Adrenal gland (tissue), 12 donors: Measurements from ENCODE around the gene CCDC73. TPM values are rescaled to one million over a fixed set of nuclear protein-coding genes. Genes with fewer than 3 reads are reported as not detected.
A peak's percentile ranks its signal among the peaks of the same experiment; 100 is the strongest.

Experiments
- DNase-seq, 7 donors: peaks; one replicate each; pipeline ENCODE4 v3.0.0-alpha.2; 2019 to 2020
- H3K27ac ChIP-seq, 5 donors: fragments of 200-600 bp; sonication (generic) in 4 of 5; 1 replicate in 3 of 5; 2 replicates in 2 of 5; pipeline versions ENCODE4 v1.5.1 to v1.8.0; 2016 to 2020; ENCODE audit warnings: mild to moderate bottlenecking in 1 of 5
- H3K27me3 ChIP-seq: fragments of 200-600 bp; 2 replicates; pipeline ENCODE4 v1.8.0; 2021
- H3K36me3 ChIP-seq, 2 donors: fragments of 200-600 bp; replicated peaks in 1 of 2; 1 replicate in 1 of 2; 2 replicates in 1 of 2; pipeline versions ENCODE4 v1.5.1 to v1.8.0; 2018 to 2022
- H3K4me1 ChIP-seq, 2 donors: fragments of 200-600 bp; replicated peaks in 1 of 2; 1 replicate in 1 of 2; 2 replicates in 1 of 2; pipeline versions ENCODE4 v1.5.1 to v1.8.0; 2018 to 2021
- H3K4me3 ChIP-seq, 4 donors: fragments of 200-600 bp; sonication (generic) in 3 of 4; one replicate each; pipeline ENCODE4 v1.5.1; 2016 to 2018
- H3K9me3 ChIP-seq, 3 donors: fragments of 200-600 bp; sonication (generic) in 1 of 3; replicated peaks in 1 of 3; 1 replicate in 2 of 3; 2 replicates in 1 of 3; pipeline versions ENCODE4 v1.5.1 to v1.8.0; 2016 to 2021
- POLR2A ChIP-seq, 2 donors: fragments of 450-650 bp; IDR thresholded peaks; one replicate each; pipeline ENCODE4 v1.6.1; 2017; ENCODE audit warnings: antibody characterized with exemption in 2 of 2, mild to moderate bottlenecking in 2 of 2, moderate library complexity in 1 of 2
- WGBS, 4 donors: extraction: QIAGEN DNeasy Blood & Tissue Kit in 2 of 4; methylation state at CpG; one replicate each; pipeline versions ENCODE4 v1.1.5 to v1.1.7; 2013 to 2017; 5-methylcytosine and 5-hydroxymethylcytosine counted together
- intact Hi-C, 2 donors: fragments of 100-400 bp; cut with DNase I; formaldehyde crosslinking; loops; one replicate each; pipeline versions ENCODE4 v1.14.1 to v1.15.0; 2022 to 2023
- polyA plus RNA-seq, 3 donors: library from polyadenylated mRNA; stranded (reverse); fragments of 200-250 nt in 2 of 3; fragments of 350-450 nt in 1 of 3; fragmentation: Illumina TruSeq in 1 of 3; extraction: RNeasy Lipid Tissue Mini Kit (QIAGEN cat#74804) in 1 of 3; gene quantifications; one replicate each; pipeline ENCODE4 v1.2.3, GENCODE V29; 2013 to 2014
- total RNA-seq, 9 donors: library from RNA; depleted of rRNA in 4 of 9; stranded (reverse); fragments of >200 nt in 4 of 9; fragments of 120-200 nt in 1 of 9; fragmentation: NEBNext Ultra II Directional in 1 of 9; extraction: Animal tissue kit (Norgen Biotek cat#: 25700) in 1 of 9; gene quantifications; one replicate each; pipeline versions ENCODE4 v1.1.0 to v1.2.4, GENCODE V29; 2013 to 2023
- TF ChIP-seq, protein P1 (sequence below), 6 experiments: fragments of 450-650 bp in 4 of 6; fragments of 200-600 bp in 2 of 6; sonication (generic) in 1 of 6; IDR thresholded peaks; 1 replicate in 5 of 6; 2 replicates in 1 of 6; pipeline versions ENCODE4 v1.5.1 to v1.8.0; 2016 to 2021; ENCODE audit warnings: antibody characterized with exemption in 6 of 6, mild to moderate bottlenecking in 2 of 6, moderate library complexity in 1 of 6
- donor health status: healthy with polysubstance abuse.
- donor health status: Bipolar disorder and iron deficiency.
- donor health status: DM: yes; HTN: yes; CAD: no.
- donor health status: DM: no; HTN: no; CAD: no.
- donor health status: DM: no; HTN: no; CAD: no.
- donor health status: DM: yes; HTN: yes; CAD: no.

CCDC73 gene
- total and polyA plus RNA-seq, 12 donors = 0.07 to 1.6 (median 0.23) TPM; not detected in 4

DNA sequence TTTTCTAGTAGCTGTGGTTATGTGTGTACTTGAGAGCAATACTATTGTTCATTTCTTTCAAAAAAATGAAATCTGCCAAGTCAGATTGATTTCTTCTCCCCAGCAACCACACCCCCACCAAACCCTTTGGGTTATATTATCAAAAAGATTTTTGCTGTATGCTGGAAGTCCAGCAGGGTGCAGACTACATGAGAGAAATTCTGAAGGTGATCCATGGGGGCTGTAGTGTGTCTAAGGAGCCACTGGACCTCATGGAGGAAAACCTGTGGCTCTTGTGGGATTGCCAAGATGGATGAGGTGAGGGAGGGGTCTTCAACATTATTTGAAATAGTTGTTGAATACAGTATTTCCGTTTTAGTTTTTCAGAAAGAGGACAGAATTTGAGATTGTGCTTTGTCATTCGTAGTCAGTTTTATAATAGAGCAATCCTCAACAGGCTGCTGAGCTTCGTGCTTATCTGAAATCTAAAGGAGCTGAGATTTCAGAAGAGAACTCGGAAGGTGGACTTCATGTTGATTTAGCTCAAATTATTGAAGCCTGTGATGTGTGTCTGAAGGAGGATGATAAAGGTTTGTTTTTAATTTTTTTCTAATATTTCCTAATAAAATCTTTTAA lies 207.8 kb downstream of the CCDC73 start:
- peaks cover 0 to 33% of the 10 kb centered on the region in 2 donors for H3K36me3 ChIP-seq
- DNase-seq = peak in 1 of 7 donors; percentile 9
- no peak overlapping the region for H3K4me3 ChIP-seq
- peaks cover 27 to 44% of the 10 kb centered on the region in 2 donors for H3K4me1 ChIP-seq
- H3K27ac ChIP-seq = peak overlapping the region in 1 of 5 donors; percentile 32
- H3K27me3 ChIP-seq = no peaks in the 10 kb centered on the region
- TF ChIP-seq, protein P1, sequence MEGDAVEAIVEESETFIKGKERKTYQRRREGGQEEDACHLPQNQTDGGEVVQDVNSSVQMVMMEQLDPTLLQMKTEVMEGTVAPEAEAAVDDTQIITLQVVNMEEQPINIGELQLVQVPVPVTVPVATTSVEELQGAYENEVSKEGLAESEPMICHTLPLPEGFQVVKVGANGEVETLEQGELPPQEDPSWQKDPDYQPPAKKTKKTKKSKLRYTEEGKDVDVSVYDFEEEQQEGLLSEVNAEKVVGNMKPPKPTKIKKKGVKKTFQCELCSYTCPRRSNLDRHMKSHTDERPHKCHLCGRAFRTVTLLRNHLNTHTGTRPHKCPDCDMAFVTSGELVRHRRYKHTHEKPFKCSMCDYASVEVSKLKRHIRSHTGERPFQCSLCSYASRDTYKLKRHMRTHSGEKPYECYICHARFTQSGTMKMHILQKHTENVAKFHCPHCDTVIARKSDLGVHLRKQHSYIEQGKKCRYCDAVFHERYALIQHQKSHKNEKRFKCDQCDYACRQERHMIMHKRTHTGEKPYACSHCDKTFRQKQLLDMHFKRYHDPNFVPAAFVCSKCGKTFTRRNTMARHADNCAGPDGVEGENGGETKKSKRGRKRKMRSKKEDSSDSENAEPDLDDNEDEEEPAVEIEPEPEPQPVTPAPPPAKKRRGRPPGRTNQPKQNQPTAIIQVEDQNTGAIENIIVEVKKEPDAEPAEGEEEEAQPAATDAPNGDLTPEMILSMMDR (IDR thresholded peaks at IDR 0.05) = peak in 4 of 6 experiments; percentile 14 to 22 (median 18)
- no peak for TF ChIP-seq POLR2A (IDR thresholded peaks at IDR 0.05)
- H3K9me3 ChIP-seq = no peaks in the 10 kb centered on the region
- intact Hi-C loops = no loop called here
- WGBS, 4 donors = 51 to 64% (median 53%) methylated on average over 4 of the region's 4 CpGs

DNA sequence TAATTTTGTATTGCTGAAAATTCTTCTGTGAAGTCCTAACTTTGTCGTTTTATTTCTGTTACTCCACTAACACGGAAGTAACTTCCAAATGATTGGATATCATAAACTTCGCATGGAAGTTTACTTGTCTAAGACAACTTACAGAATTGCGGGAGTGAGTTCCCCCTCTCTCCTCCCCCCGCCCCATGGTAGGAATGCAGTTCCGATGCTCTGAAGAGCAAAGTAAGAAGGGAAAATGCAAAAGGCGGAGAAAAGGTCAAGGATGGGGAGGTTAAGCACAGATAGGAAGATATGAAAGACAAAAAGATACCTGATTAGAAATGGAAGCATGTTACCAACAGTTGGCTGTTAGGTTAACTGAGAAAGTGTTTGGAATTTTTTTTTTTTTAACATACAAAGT lies 209.5 kb downstream of the CCDC73 start:
- TF ChIP-seq, protein P1 (IDR thresholded peaks at IDR 0.05) = no peak
- TF ChIP-seq POLR2A (IDR thresholded peaks at IDR 0.05) = no peak
- H3K36me3 ChIP-seq = peaks cover 0 to 15% of the 10 kb centered on the region in 2 donors
- H3K27me3 ChIP-seq = no peaks in the 10 kb centered on the region
- no peaks in the 10 kb centered on the region for H3K9me3 ChIP-seq
- peaks cover 27 to 44% of the 10 kb centered on the region in 2 donors for H3K4me1 ChIP-seq
- intact Hi-C loops = no loop called here
- peak overlapping the region in 3 of 4 donors; percentile 15 to 79 (median 64) for H3K4me3 ChIP-seq
- DNase-seq = no peak
- WGBS, 4 donors = 5 to 11% (median 9%) methylated on average over 7 of the region's 7 CpGs
- peak overlapping the region in 2 of 5 donors; percentile 81 to 90 for H3K27ac ChIP-seq

DNA sequence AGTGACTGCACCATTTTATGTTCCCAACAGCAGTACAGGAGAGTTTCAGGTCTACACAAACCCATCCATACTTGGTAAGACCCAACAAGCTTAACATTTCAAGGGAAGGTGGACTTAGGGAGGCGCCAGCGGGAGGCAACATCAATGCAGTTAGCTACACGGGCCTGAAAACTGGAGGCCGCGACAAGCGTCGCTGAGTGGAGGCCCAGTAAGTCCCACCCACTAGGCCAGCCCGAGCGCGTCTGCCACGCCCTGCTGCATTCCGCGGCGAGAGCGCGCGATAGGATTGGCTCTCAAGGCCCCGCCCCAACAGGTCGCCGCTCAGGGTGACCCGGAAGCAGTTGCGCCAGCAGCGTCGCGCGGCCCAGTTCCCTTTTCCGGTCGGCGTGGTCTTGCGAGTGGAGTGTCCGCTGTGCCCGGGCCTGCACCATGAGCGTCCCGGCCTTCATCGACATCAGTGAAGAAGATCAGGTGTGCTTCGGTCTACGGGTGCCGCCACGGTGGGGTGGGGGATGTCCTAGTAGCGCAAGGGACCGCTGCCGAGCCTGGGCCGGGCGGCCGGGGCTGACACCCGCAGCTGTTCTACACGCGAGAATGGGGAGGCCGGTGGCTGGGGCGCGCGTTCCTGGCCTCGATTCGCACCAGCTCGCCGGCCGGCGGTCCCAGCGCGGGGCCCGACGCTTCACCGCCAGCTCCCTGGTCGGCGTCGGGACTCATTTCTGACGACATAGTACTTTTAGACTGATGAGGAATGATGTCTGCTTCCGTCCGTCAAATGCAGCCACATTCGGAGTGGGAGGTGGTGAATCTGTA lies 210.8 kb downstream of the CCDC73 start, which contains the start of gene EIF3M:
Gene EIF3M, plus strand, starts transcription at position 373 of the 813 bp plus-strand sequence. Its CDS starts 57 bp downstream, at position 430.
- intact Hi-C loops = no loop called here
- Histone ChIP-seq H3K36me3 (peaks cover 0 to 3% of the 10 kb centered on the region in 2 donors), H3K27me3 (no peaks in the 10 kb centered on the region), H3K9me3 (no peaks in the 10 kb centered on the region), H3K4me3 (peak within 1 kb of the TSS; percentile 27 to 84 (median 72)), H3K4me1 (peaks cover 25 to 40% of the 10 kb centered on the region in 2 donors), H3K27ac (peak within 1 kb of the TSS; percentile 45 to 92 (median 83))
- peak; percentile 96 to 98 (median 97) for DNase-seq
- WGBS, 4 donors = 0 to 3% (median 1%) methylated on average over 8 to 70 of the region's 70 CpGs
- peak; percentile 70 to 80 for TF ChIP-seq POLR2A (IDR thresholded peaks at IDR 0.05)
- TF ChIP-seq, protein P1 (IDR thresholded peaks at IDR 0.05) = no peak

DNA sequence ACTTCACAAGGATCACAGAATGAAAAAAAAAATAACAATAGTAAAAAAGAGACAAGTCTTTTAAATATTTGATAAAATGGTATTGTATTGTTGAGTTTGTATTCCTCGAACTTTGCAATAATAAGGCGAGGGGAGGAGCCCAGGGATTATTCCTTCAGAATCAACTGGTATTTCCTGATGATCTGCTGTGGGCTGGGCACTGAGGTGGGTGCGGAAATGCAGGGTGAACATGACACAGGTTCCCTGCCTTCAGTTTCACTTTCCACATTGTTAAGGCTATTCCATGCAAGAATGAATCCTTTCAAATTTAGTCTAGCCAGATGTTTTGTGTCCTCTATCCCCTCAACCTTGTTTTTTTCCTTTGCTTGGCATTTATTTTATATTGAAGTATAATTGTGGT lies 212.9 kb downstream of the CCDC73 start:
- no peak overlapping the region for H3K4me3 ChIP-seq
- no peak overlapping the region for H3K27ac ChIP-seq
- intact Hi-C loops = no loop called here
- TF ChIP-seq, protein P1 (IDR thresholded peaks at IDR 0.05) = no peak
- no peak for TF ChIP-seq POLR2A (IDR thresholded peaks at IDR 0.05)
- H3K4me1 ChIP-seq = peaks cover 17 to 22% of the 10 kb centered on the region in 2 donors
- no peaks in the 10 kb centered on the region for H3K36me3 ChIP-seq
- no peak for DNase-seq
- no peaks in the 10 kb centered on the region for H3K27me3 ChIP-seq
- WGBS, 4 donors = 83 to 86% (median 84%) methylated on average over 3 of the region's 3 CpGs
- H3K9me3 ChIP-seq = no peaks in the 10 kb centered on the region
